TTC549 (cell line): ENCODE measurements around the gene CNOT4.

Experiments
- FAIRE-seq: peaks from 2 replicates; lab custom pipeline; 2012; peaks lifted over from hg19 to GRCh38; lab: Jason Lieb, UNC

CNOT4 gene

DNA sequence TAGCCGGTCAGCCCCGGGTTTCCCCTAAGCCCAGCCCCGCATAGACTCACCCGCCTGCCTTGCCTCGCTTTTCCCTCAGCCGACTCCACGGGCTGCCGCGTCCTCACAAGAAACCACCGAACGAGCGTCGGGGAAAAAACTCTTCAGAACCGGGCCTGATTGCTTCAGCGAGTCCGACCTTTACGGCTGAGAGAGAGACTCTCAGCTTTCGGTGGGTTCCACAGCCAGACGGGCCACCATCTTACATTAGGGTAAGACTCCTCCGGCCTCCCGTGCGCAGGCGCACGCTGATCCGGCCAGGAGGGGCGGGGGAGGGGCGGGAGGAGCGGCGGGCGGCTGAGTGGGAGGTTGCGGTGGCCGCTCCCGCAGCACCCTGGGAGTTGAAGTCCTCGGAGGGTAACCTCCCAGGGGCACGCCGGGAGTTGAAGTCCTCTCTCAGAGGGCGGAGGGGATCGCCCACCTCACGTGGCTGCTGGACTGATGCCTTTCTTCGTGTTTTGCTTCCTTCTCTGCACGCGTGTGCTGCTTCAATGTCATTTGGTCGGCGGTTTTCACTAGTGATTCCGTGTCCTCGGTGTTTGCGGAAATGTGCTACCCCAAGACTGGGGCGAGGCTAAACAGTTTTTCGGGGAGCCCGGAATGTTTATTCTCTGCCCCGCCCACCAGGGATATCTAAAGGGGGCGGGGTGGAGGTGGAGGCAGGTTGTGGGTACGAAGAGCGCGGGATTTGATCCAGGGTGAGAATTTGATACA lies at the start of gene CNOT4:
Gene CNOT4, minus strand, starts transcription at position 264 of the 753 bp plus-strand sequence. CDS start 71,771 bp downstream, outside the sequence.
- FAIRE-seq: no peak

- FAIRE-seq: no peak
These were observed 49.0 kb upstream of the CNOT4 start for GRCh38 chr7:135558881-135559280.

DNA sequence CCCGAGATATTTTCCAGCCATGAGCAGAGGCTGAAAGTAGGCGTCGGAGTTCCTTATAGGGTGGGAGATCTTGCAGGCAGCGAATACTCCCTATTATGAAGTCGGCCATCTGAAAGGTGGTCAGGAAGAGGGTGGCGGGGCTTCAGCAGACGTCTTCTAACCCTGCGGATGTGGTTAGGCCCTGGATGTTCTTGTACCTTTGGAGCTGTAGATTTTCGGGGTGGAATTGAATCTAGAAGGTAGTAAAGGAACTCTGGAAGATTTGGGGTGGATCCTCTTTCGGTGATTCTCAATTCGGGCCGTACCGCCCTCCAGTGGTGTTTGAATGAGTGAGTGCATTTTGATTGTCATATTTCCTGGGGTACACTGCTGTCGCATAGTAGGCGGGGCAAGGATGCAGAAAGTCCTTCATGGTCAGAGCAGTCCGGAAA lies 48.5 kb upstream of the CNOT4 start:
- FAIRE-seq: no peak

- FAIRE-seq: peak; percentile 86
These were observed 47.8 kb upstream of the CNOT4 start, which contains the start of gene NUP205 for GRCh38 chr7:135557455-135558336. Gene NUP205, plus strand, starts transcription at chr7:135557917. Its CDS starts 28 bp downstream, at chr7:135557945.

- FAIRE-seq: no peak
These were observed 43.4 kb upstream of the CNOT4 start for GRCh38 chr7:135553346-135553745.

- FAIRE-seq: no peak
These were observed 42.2 kb upstream of the CNOT4 start for GRCh38 chr7:135552148-135552547.

DNA sequence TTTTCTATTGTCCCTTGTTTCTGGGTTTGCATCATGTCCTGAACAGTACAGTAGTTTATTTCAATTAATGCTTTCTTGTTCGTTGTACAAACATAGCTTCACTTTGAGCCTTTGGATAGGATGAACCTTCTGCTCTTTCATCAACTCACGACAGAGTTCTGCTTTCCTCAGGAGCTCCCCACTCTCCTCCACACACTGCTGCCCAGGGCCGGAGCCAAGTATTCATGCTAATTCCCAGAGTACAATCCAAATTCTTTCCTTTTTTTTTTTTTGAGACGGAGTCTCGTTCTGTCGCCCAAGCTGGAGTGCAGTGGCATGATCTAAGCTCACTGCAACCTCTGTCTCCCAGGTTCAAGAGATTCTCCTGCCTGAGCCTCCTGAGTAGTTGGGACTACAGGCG lies 40.3 kb upstream of the CNOT4 start:
- FAIRE-seq: no peak

DNA sequence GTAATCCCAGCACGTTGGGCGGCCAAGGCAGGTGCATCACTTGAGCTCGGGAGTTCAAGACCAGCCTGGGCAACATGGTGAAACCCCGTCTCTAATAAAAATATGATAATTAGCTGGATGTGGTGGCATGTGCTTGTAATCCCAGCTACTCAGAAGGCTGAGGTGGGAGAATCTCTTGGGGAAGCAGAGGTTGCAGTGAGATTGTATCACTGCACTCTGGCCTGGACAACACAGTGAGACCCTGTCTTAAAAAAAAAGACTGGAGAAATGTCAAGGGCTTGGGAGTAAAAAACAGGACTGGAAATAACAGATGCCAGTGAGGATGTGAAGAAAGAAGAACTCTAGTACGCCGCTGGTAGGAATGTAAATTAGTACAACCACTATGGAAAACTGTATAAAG lies 31.1 kb upstream of the CNOT4 start:
- no peak for FAIRE-seq

GRCh38 chr7:135539629-135540028 lies 29.7 kb upstream of the CNOT4 start:
- FAIRE-seq: no peak

- no peak for FAIRE-seq
These were observed 28.5 kb upstream of the CNOT4 start for GRCh38 chr7:135538376-135538775.

DNA sequence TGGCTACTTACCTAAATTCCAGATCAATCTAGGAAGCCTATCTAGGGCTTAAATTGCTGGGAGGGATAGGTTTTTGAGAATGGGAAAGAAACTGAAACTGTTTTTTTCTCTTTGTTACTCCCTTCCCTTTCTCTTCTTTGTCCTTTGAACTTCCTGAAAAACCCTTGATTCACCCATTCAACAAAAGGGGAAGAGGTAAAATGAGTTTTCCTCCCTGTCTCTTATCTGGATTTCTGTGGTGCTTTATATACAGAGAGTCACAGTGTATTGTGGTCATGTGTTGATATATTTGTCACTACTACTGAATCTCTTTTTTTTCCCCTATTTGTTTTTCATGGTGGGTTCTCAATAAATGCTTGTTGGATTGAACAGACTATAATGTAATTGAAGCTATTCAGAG lies 28.0 kb upstream of the CNOT4 start:
- no peak for FAIRE-seq

DNA sequence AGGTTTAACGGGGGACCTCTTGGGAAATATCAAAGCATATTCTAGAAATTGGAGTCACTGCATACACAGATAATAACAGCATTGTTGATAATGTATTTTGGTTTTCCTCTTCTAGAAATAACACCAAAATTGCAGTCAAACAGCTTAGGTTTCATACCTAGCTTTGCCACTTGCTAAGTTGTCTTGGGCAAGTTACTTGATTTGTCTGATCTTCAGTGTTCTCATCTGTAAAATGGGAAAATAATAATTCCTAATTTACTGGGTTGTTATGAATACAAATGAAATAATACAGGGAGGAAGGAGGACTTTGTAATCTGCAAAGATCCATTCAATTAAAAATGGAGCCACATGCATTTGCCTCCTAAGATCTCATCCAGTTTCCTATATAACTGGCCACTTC lies 27.6 kb upstream of the CNOT4 start:
- FAIRE-seq: no peak

DNA sequence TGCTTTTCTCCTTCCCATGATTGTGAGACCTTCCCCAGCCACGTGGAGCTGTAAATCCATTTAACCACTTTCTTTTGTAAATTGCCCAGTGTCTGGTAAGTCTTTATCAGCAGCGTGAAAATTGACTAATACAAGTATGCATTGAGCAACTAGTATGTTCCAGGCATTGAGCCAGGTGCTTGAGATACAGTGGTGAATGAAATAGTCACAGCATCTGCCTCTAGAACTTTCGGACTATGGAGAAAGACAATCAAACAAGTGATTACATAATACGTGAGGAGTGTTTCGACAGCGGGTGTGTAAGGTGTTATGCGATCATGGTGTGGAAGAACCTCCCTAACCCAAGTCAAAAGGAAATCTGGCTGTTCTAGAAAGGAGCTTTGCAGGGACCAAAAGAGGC lies 26.2 kb upstream of the CNOT4 start:
- no peak for FAIRE-seq

DNA sequence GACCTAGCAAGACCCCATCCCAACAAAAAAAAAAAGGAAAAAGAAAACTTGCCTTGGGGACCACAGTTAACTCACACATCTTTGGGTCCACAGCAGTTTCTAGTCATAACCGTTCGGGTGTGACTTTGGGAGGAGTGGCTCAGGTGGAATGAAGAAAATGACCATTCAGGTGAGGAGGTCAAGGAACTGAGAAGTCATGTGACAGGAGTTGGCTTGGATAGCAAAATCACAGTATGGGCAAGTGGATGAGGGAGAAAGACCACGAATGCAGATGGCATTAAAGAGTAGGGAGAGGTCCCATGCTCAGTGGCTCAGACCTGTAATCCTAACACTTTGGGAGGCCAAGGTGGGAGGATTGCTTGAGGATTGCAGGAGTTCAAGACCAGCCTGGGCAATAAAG lies 17.1 kb upstream of the CNOT4 start:
- FAIRE-seq: no peak

DNA sequence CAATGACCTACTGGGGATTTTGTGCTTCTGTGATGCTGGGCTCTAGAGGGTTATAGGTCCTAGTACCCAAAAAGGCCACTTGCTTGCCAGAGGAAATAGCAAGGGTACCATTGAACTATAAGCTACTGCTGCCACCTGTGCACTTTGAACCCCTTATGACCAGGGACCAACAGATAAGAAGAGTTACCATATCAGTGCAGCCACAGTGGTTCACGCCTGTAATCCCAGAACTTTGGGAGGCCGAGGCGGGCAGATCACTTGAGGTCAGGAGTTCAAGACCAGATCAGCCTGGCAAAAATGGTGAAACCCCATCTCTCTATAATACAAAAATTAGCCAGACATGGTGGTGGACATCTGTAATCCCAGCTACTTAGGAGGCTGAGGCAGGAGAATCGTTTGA lies 15.5 kb upstream of the CNOT4 start:
- no peak for FAIRE-seq

DNA sequence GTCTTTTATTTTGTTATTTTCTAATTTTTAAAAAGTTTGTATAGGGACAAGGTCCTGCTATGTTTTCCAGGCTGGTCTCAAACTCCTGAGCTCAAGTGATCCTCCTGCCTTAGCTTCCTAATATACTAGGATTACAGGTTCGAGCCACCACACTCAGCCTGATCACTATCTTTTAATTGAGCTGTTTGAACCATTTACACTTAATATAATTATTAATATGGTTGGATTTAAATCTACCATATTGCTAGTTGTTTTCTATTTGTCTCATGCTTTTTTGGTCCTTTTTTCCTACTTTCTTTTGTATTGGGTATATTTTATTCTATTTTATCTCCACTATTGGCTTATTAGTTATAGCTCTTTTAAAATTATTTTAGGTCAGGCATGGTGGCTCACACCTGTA lies 13.2 kb upstream of the CNOT4 start:
- no peak for FAIRE-seq

- FAIRE-seq: no peak
These were observed 12.6 kb upstream of the CNOT4 start for GRCh38 chr7:135522509-135522908.

GRCh38 chr7:135519871-135520270 lies 10.0 kb upstream of the CNOT4 start:
- no peak for FAIRE-seq

GRCh38 chr7:135519233-135519688 lies 9.4 kb upstream of the CNOT4 start:
- FAIRE-seq: no peak

DNA sequence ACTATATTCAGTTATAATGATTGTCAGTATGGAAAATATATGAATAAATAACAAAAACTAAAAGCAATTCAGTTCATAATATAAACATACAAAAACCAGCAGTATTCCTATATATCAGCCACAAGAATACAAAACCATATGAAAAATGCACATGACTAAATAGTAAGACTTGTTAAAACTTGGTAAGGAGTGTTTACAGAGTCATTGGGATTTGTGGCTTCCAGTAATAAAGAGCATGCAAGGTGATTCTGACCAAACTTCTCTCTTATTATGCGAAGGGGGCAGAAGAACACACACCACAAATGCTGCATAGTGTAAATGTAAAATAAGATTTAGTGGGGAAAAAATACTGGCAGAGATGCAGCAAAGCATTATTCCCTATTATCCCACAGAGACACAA lies 8.8 kb upstream of the CNOT4 start:
- FAIRE-seq: no peak

DNA sequence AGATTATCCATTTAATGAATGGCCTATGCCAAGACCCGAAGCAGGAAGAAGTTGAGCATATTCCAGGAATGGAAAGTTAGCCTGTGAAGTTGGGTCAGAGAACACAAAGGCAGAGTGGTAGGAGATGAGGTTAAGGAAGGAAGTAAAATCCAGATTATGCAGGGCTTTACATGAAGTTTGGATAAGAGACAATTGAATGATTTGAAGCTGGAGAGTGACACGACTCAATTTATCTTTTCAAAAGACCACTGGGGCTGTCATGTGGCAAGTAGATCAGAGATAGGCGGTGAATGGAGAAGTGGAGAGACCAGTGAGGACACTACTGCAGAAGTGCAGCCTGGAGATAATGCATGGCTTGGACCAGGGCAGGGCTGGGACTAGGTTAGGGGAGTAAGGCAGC lies 7.2 kb upstream of the CNOT4 start:
- no peak for FAIRE-seq

DNA sequence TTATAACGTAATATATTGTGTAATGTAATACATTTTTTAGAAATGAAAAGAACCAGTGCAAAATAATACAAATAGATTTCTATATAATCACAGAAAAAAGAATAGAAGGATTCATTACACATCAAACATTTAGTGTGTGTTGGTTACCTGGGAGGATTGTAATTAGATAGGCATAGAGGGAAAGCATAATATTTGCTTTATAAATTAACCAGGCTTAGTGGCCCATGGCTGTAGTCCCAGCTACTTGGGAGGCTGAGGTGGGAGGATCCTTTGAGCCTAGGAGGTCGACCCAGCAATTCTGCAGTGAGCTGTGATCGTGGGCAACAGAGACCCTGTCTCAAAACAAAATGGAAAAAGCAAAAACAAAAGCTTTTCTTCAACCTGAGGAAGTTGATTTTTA lies 5.0 kb upstream of the CNOT4 start:
- no peak for FAIRE-seq

- peak; percentile 76 for FAIRE-seq
These were observed 2.4 kb upstream of the CNOT4 start for GRCh38 chr7:135512135-135512887.
